Amygdala (tissue), 56 donors: ENCODE results near the gene KEL.
A peak's percentile ranks its signal among the peaks of the same experiment; 100 is the strongest.
"Not testable (repeated sequence)": the region's sequence is repeated elsewhere in the genome, so short reads cannot be mapped to it uniquely, and the experiment has no call there.

ENCODE experiments used
- DNase-seq, 56 donors: peaks; one replicate each; lab custom pipeline; 2025; lab: John Stamatoyannopoulos, UW

Gene KEL

GRCh38 chr7:142961973-142962926 is at the start of gene KEL:
KEL (minus strand) TSS chr7:142962363; CDS start chr7:142962206, 157 bp downstream.
- DNase-seq = no peak

- peak in 52 of 56 donors; percentile 4 to 90 (median 50) for DNase-seq
These were observed 46.1 kb upstream of the KEL start for GRCh38 chr7:143008007-143008901.

GRCh38 chr7:143005632-143006260 is 43.6 kb upstream of the KEL start:
- no peak for DNase-seq

GRCh38 chr7:143003393-143004051 is 41.4 kb upstream of the KEL start:
- peak in 2 of 56 donors; percentile 12 to 23 for DNase-seq

- no peak for DNase-seq
These were observed 40.7 kb upstream of the KEL start for GRCh38 chr7:143002898-143003297.

GRCh38 chr7:143002106-143002505 is 39.9 kb upstream of the KEL start:
- no peak for DNase-seq

- DNase-seq = no peak
These were observed 38.5 kb upstream of the KEL start for GRCh38 chr7:143000648-143001047.

- DNase-seq = no peak
These were observed 37.6 kb upstream of the KEL start for GRCh38 chr7:142999793-143000192.

GRCh38 chr7:142998966-142999365 is 36.8 kb upstream of the KEL start:
- no peak for DNase-seq

GRCh38 chr7:142997456-142997989 is 35.4 kb upstream of the KEL start:
- DNase-seq = no peak

GRCh38 chr7:142992427-142992826 is 30.3 kb upstream of the KEL start:
- DNase-seq = no peak

GRCh38 chr7:142984297-142984696 is 22.1 kb upstream of the KEL start:
- no peak for DNase-seq

- DNase-seq = no peak
These were observed 21.7 kb upstream of the KEL start for GRCh38 chr7:142983825-142984224.

- DNase-seq = not testable (repeated sequence)
These were observed 16.2 kb upstream of the KEL start for GRCh38 chr7:142978402-142978801.

- DNase-seq = no peak
These were observed 12.5 kb upstream of the KEL start for GRCh38 chr7:142974626-142975025.

- DNase-seq = no peak
These were observed 7.0 kb upstream of the KEL start for GRCh38 chr7:142969183-142969582.

- no peak for DNase-seq
These were observed 6.1 kb upstream of the KEL start for GRCh38 chr7:142968229-142968628.

- no peak for DNase-seq
These were observed 2.5 kb upstream of the KEL start for GRCh38 chr7:142964502-142965246.

- no peak for DNase-seq
These were observed 1.8 kb upstream of the KEL start for GRCh38 chr7:142963993-142964392.
